GM18498 (cell line): ENCODE data around the gene CNKSR3.
A peak's percentile ranks its signal among the peaks of the same experiment; 100 is the strongest.

Source experiments
- ATAC-seq: cut with Tn5 transposase; IDR thresholded peaks from one replicate; pipeline ENCODE4 v1.9.1; 2021; ENCODE audit warnings: mild to moderate bottlenecking, moderate library complexity; ENCODE audit not compliant: unreplicated experiment

CNKSR3 gene

GRCh38 chr6:154481521-154482013, 28.9 kb downstream of the CNKSR3 start:
- no peak for ATAC-seq

- ATAC-seq = no peak
Measured at GRCh38 chr6:154479771-154480639, 30.5 kb downstream of the CNKSR3 start.

DNA sequence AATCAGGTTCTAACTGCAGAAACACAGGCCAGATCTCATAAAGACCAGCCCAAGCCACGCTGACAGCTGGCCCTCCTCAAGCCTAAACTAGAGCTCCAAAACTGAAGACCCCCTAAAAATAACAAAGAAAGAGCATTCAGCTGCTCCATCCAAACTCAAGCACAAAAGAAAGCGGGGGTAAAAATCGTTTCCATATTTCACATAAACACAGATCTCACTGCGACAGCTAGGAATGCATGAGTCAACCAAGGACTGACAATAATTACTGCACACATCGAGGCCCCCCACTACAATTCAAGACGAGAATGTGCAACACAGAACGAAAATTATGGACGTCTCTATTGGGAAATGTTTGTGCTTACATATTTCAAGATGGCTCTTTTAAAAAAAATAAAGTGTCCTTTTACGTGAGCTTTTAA, 31.1 kb downstream of the CNKSR3 start:
- ATAC-seq = no peak

DNA sequence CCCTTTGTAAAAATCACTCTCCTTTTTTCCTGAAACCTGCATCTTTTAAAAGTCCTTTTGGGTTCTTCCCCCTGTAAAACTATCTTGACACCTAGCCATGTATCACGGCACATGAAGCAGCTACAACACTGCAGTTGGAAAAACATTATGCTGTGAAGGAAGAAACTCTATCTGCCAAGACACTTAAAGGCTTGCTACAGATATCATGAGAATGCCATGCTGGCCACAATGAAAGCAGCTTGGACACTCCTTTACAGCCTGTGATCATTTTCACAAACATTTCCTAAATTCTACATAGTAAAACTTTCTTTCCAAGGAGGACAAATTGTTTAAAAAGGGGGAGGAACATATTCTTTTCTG, 31.8 kb downstream of the CNKSR3 start:
- no peak for ATAC-seq

- ATAC-seq = peak; percentile 40
Measured at GRCh38 chr6:154478021-154478700, 32.3 kb downstream of the CNKSR3 start.

DNA sequence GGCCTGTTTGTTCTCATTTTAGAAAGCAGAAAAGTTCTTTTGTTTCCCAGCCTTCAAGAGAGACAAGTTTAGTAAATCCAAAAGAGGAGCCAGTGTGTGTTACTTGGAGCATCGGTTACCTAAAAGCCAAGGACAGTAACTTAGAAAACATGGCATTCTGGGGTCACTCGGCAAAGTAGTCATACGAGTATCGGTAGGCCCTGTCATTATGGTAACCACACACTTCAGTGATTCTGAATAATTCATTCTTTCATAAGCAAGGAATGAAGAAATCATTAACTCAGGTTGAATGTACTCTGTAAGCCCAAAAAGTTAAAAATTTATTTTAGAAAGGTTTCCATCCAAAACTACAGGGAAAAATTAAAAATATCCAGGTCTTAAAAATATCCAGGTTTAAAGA, 34.0 kb downstream of the CNKSR3 start:
- ATAC-seq = no peak

DNA sequence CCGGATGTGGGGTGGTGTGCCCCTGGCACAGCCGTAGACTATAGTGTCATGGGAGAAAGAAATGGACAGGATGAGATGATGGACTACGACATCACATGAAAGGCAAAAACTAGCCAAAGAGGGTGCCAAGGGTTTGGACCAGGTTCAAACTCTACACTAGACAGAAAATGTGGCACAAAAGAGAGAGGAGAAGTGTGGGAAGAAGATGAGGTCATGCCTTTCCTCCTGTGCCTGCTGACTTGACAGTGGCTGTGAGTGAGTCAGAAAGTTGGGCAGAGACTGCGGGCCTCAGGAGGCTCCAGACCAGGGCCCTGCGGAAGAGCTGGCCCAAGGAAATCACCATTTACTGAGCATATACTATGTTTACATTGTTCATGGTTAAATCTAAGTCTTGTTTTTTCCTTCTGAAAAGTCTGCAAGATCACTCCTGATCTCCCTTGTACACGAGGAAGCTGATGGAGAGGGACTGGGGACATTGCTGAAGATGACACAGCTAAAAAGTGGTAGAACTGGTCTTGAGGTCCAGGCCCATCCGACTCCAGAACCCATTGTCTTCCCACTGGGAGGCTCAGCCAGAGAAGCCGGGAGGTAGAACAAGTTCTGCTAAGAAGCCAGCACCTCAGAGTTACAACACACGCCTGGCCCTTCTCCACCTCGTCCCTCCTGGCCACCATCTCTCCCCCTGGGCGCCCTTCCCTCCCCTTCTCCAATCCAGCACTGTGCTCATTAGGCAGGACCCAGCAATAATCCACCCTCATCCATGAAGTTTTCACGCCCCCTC, 35.6 kb downstream of the CNKSR3 start:
- no peak for ATAC-seq

GRCh38 chr6:154473324-154473723, 37.2 kb downstream of the CNKSR3 start:
- no peak for ATAC-seq

DNA sequence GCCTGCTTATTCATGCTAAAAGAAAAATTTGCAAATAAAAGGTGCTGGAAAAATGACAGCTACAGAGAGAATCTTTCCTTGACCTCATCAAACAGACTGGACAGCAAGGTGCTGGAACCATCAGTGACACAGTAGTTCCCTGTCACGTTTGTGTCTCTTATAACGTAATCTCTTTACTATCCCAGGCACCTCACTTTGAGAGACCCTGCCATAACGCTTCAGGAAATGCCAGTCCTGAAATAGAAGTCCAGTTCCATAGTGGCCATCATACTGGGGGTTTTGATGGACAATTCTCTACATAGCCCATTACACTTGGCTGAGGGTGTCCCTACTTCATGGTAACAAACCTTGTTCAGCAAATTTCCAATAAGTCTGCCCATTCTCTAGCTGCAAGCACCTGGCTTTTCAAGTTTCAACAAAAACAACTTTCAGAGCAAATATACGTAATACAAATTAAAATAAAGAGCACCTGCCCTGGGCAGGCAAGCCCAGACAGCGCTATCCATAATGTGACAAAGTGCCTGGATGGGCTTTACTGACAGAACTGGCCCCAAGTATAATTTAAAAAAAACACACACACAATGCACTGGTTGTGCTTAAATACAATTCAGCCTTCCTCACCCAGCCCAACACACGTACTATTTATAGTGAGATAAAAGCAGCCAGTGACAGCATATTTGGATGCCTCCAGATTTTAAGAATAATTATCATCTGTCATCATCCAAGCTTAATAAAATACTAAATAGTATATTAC, 38.7 kb downstream of the CNKSR3 start:
- no peak for ATAC-seq

- no peak for ATAC-seq
Measured at GRCh38 chr6:154469306-154469935, 41.1 kb downstream of the CNKSR3 start.

DNA sequence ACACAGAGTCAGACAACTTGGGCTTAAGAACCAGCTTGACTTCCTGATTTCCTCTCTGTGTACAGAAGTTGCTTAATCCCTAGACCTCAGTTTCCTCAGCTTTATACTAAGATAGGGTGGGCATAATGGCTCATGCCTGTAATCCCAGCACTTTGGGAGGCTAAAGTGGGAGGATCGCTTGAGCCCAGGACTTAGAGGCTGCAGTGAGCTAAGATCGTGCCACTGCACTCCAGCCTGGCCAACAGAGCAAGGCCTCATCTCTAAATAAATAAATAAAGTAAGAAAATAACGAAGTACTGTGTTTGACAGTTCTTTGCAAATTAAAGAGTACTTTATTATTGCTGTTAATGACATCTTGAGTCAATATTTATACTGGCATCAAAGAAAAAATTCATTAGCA, 41.7 kb downstream of the CNKSR3 start:
- no peak for ATAC-seq

GRCh38 chr6:154466971-154467679, 43.4 kb downstream of the CNKSR3 start:
- no peak for ATAC-seq

DNA sequence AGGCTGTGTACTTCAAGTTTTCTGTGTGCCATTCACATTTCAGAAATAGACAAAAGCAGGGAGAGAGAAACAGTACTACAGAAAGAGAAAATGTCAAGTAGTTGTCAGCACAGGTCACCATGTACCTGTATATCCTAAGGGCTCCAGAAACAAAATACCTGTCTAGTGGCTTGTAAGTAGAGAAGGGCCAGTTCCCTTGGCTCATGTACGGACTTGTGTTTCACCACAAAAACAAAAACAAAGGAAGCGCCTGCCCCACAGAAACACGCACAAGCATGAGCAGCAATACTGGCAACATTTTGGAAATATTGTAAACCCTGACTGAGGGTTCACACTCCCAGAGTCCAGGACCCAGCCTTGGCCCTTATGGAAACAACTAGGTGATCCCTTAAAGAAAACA, 44.3 kb downstream of the CNKSR3 start:
- no peak for ATAC-seq

DNA sequence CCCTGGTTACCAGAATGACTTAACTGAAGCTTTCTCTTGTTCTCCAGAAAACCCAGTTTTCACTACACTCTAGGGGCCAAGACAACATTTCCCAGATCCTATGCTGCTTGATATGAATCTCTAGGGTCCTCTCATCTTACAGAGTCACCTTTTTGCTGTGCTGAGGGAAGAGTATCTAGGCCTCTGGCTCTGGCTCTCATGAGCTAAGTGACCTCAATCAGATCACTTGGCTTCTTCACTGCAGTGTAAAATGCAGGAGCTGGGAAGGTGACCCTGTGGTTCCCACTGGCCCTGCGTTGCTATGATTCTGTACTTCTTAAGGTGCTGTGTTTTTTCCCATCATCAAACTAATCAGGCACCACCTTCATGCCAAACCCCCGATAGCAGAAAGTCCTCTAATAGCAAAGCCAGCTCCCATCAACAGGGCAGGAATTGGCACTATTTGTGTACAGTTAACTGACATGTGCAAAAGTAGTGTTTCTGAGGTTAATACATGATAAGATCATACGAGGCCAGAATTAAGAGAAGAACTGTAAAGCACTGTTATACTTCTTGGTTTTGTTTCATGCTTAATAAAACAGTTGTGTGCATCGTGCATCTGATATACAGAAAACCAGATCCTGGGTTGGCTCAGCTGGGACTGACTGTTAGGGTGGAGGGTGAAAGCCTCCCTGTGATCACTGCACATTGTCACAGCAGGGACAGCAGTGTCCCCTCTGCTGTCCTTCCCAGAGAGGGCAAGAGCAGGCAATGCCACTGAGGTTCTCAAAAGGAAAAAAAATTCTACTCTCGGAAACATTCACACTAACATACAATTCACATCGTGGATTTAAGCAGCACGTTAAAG, 46.7 kb downstream of the CNKSR3 start:
- ATAC-seq = no peak

- no peak for ATAC-seq
Measured at GRCh38 chr6:154462425-154462824, 48.1 kb downstream of the CNKSR3 start.

GRCh38 chr6:154461348-154461747, 49.1 kb downstream of the CNKSR3 start:
- no peak for ATAC-seq

- no peak for ATAC-seq
Measured at GRCh38 chr6:154460306-154461071, 50.0 kb downstream of the CNKSR3 start.

- ATAC-seq = no peak
Measured at GRCh38 chr6:154459513-154459912, 51.0 kb downstream of the CNKSR3 start.
